HL-60 (cell line): ENCODE data around the gene DPP10.

Experiments
- DNase-seq, 2 experiments: peaks; one replicate each; pipeline ENCODE4 v3.0.0-alpha.2; 2010 to 2020; ENCODE audit warnings: low read depth in 1 of 2, low spot score in 1 of 2
- H3K27ac ChIP-seq: fragments of 250-450 bp; sonication (Bioruptor Pico); replicated peaks from 2 replicates; pipeline ENCODE4 v1.5.1; 2020; ENCODE audit warnings: mild to moderate bottlenecking, moderate library complexity
- H3K27me3 ChIP-seq: fragments of 250-450 bp; sonication (Bioruptor Pico); 2 replicates; pipeline ENCODE4 v1.5.1; 2021; ENCODE audit warnings: mild to moderate bottlenecking, moderate library complexity; ENCODE audit not compliant: insufficient read depth, poor library complexity, severe bottlenecking
- H3K4me3 ChIP-seq: replicated peaks from 2 replicates; pipeline ENCODE4 v1.5.1; 2011; ENCODE audit warnings: mild to moderate bottlenecking, control low read depth, low read length; ENCODE audit not compliant: insufficient read depth
- GABPA ChIP-seq: IDR thresholded peaks from 2 replicates; pipeline ENCODE4 v1.6.1; 2012; ENCODE audit warnings: low read depth
- POLR2AphosphoS5 ChIP-seq: IDR thresholded peaks from 2 replicates; pipeline ENCODE4 v1.6.1; 2012; ENCODE audit warnings: low read depth
- SPI1 ChIP-seq: IDR thresholded peaks from 2 replicates; pipeline ENCODE4 v1.6.1; 2012; ENCODE audit warnings: low read depth, mild to moderate bottlenecking, borderline replicate concordance
- TF ChIP-seq, protein P1 (sequence below): IDR thresholded peaks from 2 replicates; pipeline ENCODE4 v1.6.1; 2012; ENCODE audit warnings: low read depth; ENCODE audit not compliant: insufficient replicate concordance
- TF ChIP-seq, protein P2 (sequence below): IDR thresholded peaks from one replicate; pipeline ENCODE4 v1.5.1; 2011; ENCODE audit warnings: low read length, control low read depth, inconsistent platforms; ENCODE audit not compliant: insufficient read depth

Gene DPP10

GRCh38 chr2:115460008-115460407 lies 1017.6 kb downstream of the DPP10 start:
- Histone ChIP-seq H3K27ac (no peak overlapping the region), H3K4me3 (no peak overlapping the region), H3K27me3 (no peaks in the 10 kb centered on the region)
- TF ChIP-seq GABPA (no peak), SPI1 (no peak), POLR2AphosphoS5 (no peak)
- TF ChIP-seq, protein P1, sequence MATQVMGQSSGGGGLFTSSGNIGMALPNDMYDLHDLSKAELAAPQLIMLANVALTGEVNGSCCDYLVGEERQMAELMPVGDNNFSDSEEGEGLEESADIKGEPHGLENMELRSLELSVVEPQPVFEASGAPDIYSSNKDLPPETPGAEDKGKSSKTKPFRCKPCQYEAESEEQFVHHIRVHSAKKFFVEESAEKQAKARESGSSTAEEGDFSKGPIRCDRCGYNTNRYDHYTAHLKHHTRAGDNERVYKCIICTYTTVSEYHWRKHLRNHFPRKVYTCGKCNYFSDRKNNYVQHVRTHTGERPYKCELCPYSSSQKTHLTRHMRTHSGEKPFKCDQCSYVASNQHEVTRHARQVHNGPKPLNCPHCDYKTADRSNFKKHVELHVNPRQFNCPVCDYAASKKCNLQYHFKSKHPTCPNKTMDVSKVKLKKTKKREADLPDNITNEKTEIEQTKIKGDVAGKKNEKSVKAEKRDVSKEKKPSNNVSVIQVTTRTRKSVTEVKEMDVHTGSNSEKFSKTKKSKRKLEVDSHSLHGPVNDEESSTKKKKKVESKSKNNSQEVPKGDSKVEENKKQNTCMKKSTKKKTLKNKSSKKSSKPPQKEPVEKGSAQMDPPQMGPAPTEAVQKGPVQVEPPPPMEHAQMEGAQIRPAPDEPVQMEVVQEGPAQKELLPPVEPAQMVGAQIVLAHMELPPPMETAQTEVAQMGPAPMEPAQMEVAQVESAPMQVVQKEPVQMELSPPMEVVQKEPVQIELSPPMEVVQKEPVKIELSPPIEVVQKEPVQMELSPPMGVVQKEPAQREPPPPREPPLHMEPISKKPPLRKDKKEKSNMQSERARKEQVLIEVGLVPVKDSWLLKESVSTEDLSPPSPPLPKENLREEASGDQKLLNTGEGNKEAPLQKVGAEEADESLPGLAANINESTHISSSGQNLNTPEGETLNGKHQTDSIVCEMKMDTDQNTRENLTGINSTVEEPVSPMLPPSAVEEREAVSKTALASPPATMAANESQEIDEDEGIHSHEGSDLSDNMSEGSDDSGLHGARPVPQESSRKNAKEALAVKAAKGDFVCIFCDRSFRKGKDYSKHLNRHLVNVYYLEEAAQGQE = no peak
- TF ChIP-seq, protein P2, sequence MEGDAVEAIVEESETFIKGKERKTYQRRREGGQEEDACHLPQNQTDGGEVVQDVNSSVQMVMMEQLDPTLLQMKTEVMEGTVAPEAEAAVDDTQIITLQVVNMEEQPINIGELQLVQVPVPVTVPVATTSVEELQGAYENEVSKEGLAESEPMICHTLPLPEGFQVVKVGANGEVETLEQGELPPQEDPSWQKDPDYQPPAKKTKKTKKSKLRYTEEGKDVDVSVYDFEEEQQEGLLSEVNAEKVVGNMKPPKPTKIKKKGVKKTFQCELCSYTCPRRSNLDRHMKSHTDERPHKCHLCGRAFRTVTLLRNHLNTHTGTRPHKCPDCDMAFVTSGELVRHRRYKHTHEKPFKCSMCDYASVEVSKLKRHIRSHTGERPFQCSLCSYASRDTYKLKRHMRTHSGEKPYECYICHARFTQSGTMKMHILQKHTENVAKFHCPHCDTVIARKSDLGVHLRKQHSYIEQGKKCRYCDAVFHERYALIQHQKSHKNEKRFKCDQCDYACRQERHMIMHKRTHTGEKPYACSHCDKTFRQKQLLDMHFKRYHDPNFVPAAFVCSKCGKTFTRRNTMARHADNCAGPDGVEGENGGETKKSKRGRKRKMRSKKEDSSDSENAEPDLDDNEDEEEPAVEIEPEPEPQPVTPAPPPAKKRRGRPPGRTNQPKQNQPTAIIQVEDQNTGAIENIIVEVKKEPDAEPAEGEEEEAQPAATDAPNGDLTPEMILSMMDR = no peak
- DNase-seq = no peak

- TF ChIP-seq, protein P1 = no peak
- Histone ChIP-seq H3K4me3 (no peak overlapping the region), H3K27me3 (no peaks in the 10 kb centered on the region), H3K27ac (no peak overlapping the region)
- no peak for DNase-seq
Measured at GRCh38 chr2:115480741-115481140, 1038.3 kb downstream of the DPP10 start.

DNA sequence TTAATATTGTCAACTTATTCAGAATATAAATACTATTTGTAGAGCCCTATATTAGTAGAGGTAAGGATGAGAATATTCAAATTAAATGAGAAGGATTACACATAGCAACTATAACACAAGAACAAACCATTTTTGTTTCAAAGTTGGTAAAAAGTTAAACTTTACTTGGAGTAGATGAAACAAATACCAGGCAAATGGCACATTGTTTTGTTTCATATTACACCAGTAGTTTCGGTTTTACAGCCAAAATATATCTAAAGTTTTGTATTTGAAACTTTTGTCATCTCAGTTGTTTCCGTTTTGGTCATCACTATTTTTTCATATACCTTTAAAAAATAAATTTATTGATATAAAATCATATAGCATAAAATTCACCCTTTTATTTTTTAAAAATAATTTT lies 1039.4 kb downstream of the DPP10 start:
- DNase-seq = no peak
- H3K27me3 ChIP-seq = no peaks in the 10 kb centered on the region

More for the DNA sequence above, 1039.4 kb downstream of the DPP10 start:
- TF ChIP-seq GABPA (no peak), POLR2AphosphoS5 (no peak), SPI1 (no peak)
- TF ChIP-seq, protein P1 = no peak
- TF ChIP-seq, protein P2 = no peak
- H3K4me3 ChIP-seq = no peak overlapping the region
- H3K27ac ChIP-seq = no peak overlapping the region
